Measurements from ENCODE around the gene PSENEN. TPM values are rescaled to one million over a fixed set of nuclear protein-coding genes. Genes with fewer than 3 reads are reported as not detected.

The PSENEN gene
- polyA plus RNA-seq, 1 experiment: 65.4 TPM

DNA sequence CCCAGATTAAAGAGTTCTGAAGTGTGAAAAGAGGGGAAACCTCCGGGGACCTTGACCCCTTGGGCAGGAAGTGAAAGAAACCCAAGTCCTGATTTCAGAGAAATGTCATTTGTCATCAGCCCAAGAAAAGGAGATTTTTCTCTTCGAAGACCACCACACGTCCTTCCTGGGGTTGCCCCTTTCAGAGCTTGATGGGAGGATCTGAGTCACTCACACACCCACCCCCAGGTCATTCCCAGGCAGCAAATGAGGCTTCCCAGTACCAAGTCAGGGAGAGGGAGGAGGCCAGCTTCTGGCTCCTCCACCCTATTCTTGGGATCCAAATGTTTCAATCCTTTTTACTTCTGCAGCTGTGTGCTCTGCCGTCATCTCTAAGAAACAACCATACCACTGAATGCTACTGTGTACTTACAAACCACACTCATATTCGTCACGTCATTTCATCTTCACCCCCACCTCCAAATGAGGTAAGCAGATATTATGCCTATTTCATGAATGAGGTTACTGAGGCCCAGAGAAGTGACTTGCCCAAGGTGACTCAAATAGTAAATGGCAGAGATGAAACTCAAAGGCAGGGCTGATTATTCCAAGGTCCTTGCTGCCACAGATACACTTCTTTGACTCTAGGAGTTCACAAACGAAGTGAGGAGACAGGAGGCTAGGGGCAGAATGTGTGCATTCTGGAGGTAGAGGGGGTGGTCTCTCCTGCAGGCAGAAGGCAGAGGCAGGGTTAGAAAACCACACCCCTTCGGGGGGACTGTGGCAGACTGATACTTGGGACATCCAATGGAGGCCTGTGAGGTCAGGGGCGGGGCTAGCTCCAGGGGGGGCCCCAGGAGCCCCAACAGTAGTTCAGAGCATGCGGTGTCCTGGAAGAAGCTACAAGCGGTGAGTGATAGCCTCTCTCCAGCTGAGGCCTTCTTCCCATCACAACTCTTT, 32.6 kb upstream of the PSENEN start:
- Histone ChIP-seq H3K4me3 (ENCODE audit: low read depth, low read length) (no peak overlapping the region), H3K36me3 (ENCODE audit: control insufficient read depth, insufficient read depth, low read length) (no peaks in the 10 kb centered on the region), H3K27me3 (ENCODE audit: control insufficient read depth, insufficient read depth, low read length) (no peaks in the 10 kb centered on the region; the same call in none of the 2 replicates)
- ChIA-PET POLR2A (no interaction called here), CTCF (interaction anchor here (0.6 to 2.4 kb wide), 4 partner anchors 18 to 360 kb away, joined by 3 to 8 read pairs (median 3); no protein-coding TSS in a partner anchor)
- no peak for DNase-seq (ENCODE audit: low read depth)
- TF ChIP-seq CTCF (IDR thresholded peaks at IDR 0.05; ENCODE audit: insufficient read depth, low read depth, low read length): no peak

GRCh38 chr19:35713506-35713850, 32.0 kb upstream of the PSENEN start:
- Histone ChIP-seq H3K27me3 (ENCODE audit: control insufficient read depth, insufficient read depth, low read length) (no peaks in the 10 kb centered on the region; the same call in 1 of the 2 replicates), H3K4me3 (ENCODE audit: low read depth, low read length) (no peak overlapping the region), H3K36me3 (ENCODE audit: control insufficient read depth, insufficient read depth, low read length) (no peaks in the 10 kb centered on the region)
- CTCF ChIA-PET: interaction anchor here (0.6 to 2.4 kb wide), 4 partner anchors 17 to 361 kb away, joined by 3 to 8 read pairs (median 4); no protein-coding TSS in a partner anchor
- TF ChIP-seq CTCF (IDR thresholded peaks at IDR 0.05; ENCODE audit: insufficient read depth, low read depth, low read length): no peak
- DNase-seq (ENCODE audit: low read depth): no peak
- POLR2A ChIA-PET: no interaction called here

DNA sequence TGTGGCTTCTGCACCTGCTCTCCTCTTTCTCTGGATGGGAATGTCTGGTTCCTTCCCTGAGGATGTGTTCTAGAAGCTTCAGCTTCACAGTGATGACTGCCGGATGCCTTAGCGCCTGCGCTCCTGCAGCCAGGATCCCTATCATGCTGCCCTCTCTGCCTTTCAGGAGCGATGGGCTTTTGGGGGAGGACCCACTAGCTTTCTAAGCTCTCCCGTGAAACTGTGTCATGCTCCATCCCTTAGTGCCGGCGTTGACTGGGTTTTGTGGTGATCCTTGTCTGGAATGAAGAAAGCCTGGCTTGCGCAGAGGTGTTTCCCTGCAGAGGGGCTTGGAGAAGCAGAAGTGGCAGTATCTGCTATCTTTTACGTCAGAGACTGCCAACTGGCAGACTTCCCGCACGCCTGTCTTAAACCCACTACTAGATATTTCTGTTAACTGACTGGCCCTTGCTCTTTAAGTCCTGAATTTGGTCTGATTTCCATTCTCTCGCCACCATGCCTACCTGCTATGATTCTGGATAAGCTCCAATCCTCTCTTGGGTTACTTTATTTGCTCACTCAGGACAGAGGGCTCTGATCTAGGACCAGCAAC, 31.5 kb upstream of the PSENEN start:
- Histone ChIP-seq H3K36me3 (ENCODE audit: control insufficient read depth, insufficient read depth, low read length) (no peaks in the 10 kb centered on the region), H3K4me3 (ENCODE audit: low read depth, low read length) (no peak overlapping the region), H3K27me3 (ENCODE audit: control insufficient read depth, insufficient read depth, low read length) (no peaks in the 10 kb centered on the region; the same call in 1 of the 2 replicates)
- CTCF ChIA-PET: interaction anchor here (0.6 to 2.4 kb wide), 3 partner anchors 18 to 233 kb away, joined by 3 to 8 read pairs (median 4); no protein-coding TSS in a partner anchor
- TF ChIP-seq CTCF (IDR thresholded peaks at IDR 0.05; ENCODE audit: insufficient read depth, low read depth, low read length): no peak
- DNase-seq (ENCODE audit: low read depth): no peak
- POLR2A ChIA-PET: no interaction called here

GRCh38 chr19:35714601-35715354, 30.7 kb upstream of the PSENEN start:
- TF ChIP-seq CTCF (IDR thresholded peaks at IDR 0.05; ENCODE audit: insufficient read depth, low read depth, low read length): no peak
- no peak for DNase-seq (ENCODE audit: low read depth)
- Histone ChIP-seq H3K27me3 (ENCODE audit: control insufficient read depth, insufficient read depth, low read length) (no peaks in the 10 kb centered on the region; the same call in 1 of the 2 replicates), H3K4me3 (ENCODE audit: low read depth, low read length) (no peak overlapping the region), H3K36me3 (ENCODE audit: control insufficient read depth, insufficient read depth, low read length) (no peaks in the 10 kb centered on the region)
- ChIA-PET CTCF (interaction anchor here (1.8 to 2.4 kb wide), 2 partner anchors 18 to 20 kb away, joined by 4 to 8 read pairs; no protein-coding TSS in a partner anchor), POLR2A (no interaction called here)

Measured in BJ (cell line).